Spleen (tissue), 7 donors: ENCODE data around the gene LCLAT1.

Experiments used
- POLR2A ChIP-seq, 3 donors: fragments of 450-650 bp; IDR thresholded peaks; one replicate each; pipeline ENCODE4 v1.5.1; 2017; ENCODE audit warnings: antibody characterized with exemption in 3 of 3, mild to moderate bottlenecking in 1 of 3
- POLR2AphosphoS5 ChIP-seq, 3 donors: sonication (generic); formaldehyde crosslinking; IDR thresholded peaks; one replicate each; pipeline ENCODE4 v1.5.1; 2017; ENCODE audit warnings: antibody characterized with exemption in 3 of 3
- TF ChIP-seq, protein P1 (sequence below), 11 experiments: fragments of 200-600 bp in 7 of 11; fragments of 450-650 bp in 4 of 11; sonication (generic) in 4 of 11; IDR thresholded peaks in 8 of 11; conservative IDR thresholded peaks in 3 of 11; 1 replicate in 7 of 11; 2 replicates in 4 of 11; pipeline versions ENCODE4 v1.4.0 to v1.8.0; 2016 to 2021; ENCODE audit warnings: antibody characterized with exemption in 11 of 11, inconsistent platforms in 4 of 11, mild to moderate bottlenecking in 1 of 11
- donor health status: DM: no; HTN: no; CAD: no; lungs with moderate emphysema.
- donor health status: DM: no; HTN: no; CAD: no.
- donor health status: DM: no; HTN: no; CAD: no.

DNA sequence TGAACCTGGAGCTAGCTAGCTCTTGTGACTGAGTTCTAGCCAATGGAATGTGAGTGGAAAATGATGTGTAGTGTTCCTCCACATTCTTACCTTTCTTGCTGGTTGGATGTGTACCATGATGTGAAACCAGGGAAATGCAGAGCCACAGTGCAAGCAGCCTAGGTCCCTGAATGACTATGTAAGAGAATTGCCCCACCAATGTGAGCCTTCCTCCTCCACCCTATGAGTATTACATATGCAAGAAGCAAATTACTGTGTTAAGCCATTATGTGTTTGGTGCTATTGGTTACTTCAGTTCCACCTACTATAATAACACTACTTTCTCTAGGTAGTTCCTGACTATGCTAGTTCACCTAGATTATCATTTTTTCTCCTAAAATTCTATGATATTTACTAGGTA lies 39.6 kb downstream of the LCLAT1 start:
- TF ChIP-seq, protein P1, sequence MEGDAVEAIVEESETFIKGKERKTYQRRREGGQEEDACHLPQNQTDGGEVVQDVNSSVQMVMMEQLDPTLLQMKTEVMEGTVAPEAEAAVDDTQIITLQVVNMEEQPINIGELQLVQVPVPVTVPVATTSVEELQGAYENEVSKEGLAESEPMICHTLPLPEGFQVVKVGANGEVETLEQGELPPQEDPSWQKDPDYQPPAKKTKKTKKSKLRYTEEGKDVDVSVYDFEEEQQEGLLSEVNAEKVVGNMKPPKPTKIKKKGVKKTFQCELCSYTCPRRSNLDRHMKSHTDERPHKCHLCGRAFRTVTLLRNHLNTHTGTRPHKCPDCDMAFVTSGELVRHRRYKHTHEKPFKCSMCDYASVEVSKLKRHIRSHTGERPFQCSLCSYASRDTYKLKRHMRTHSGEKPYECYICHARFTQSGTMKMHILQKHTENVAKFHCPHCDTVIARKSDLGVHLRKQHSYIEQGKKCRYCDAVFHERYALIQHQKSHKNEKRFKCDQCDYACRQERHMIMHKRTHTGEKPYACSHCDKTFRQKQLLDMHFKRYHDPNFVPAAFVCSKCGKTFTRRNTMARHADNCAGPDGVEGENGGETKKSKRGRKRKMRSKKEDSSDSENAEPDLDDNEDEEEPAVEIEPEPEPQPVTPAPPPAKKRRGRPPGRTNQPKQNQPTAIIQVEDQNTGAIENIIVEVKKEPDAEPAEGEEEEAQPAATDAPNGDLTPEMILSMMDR (IDR thresholded peaks at IDR 0.05 in 8 of 11, conservative IDR thresholded peaks at IDR 0.05 in 3 of 11), result no peak
- TF ChIP-seq POLR2AphosphoS5 (IDR thresholded peaks at IDR 0.05) (no peak), POLR2A (IDR thresholded peaks at IDR 0.05) (no peak)
